Uterus (tissue), 4 donors: ENCODE results near the gene CST5. TPM values are rescaled to one million over a fixed set of nuclear protein-coding genes. Genes with fewer than 3 reads are reported as not detected.

ENCODE experiments used
- DNase-seq, 2 donors: peaks; one replicate each; pipeline ENCODE4 v3.0.0-alpha.2; 2019 to 2020
- H3K27ac ChIP-seq, 2 donors: fragments of 200-600 bp; sonication (generic); 1 replicate in 1 of 2; 2 replicates in 1 of 2; pipeline ENCODE4 v1.5.1; 2016 to 2018
- H3K27me3 ChIP-seq, 2 donors: fragments of 200-600 bp; sonication (generic); one replicate each; pipeline ENCODE4 v1.5.1; 2018 to 2019; ENCODE audit warnings: control low read depth in 1 of 2
- H3K36me3 ChIP-seq, 2 donors: fragments of 200-600 bp; sonication (generic); one replicate each; pipeline ENCODE4 v1.5.1; 2019; ENCODE audit warnings: control low read depth in 1 of 2
- H3K4me1 ChIP-seq, 2 donors: fragments of 200-600 bp; sonication (generic); one replicate each; pipeline ENCODE4 v1.5.1; 2018 to 2019; ENCODE audit warnings: control low read depth in 1 of 2
- H3K4me3 ChIP-seq, 2 donors: fragments of 200-600 bp; sonication (generic); 1 replicate in 1 of 2; 2 replicates in 1 of 2; pipeline ENCODE4 v1.5.1; 2018 to 2019; ENCODE audit warnings: mild to moderate bottlenecking in 1 of 2
- H3K9me3 ChIP-seq, 2 donors: fragments of 200-600 bp; sonication (generic); one replicate each; pipeline ENCODE4 v1.5.1; 2019; ENCODE audit warnings: control low read depth in 1 of 2
- CTCF ChIP-seq, 4 experiments: fragments of 200-600 bp in 2 of 4; fragments of 450-650 bp in 2 of 4; sonication (generic) in 2 of 4; IDR thresholded peaks; one replicate each; pipeline ENCODE4 v1.5.1; 2016 to 2019; ENCODE audit warnings: antibody characterized with exemption in 4 of 4, mild to moderate bottlenecking in 2 of 4, moderate library complexity in 1 of 4
- POLR2A ChIP-seq, 2 donors: fragments of 450-650 bp; IDR thresholded peaks; one replicate each; pipeline ENCODE4 v1.6.1; 2016; ENCODE audit warnings: antibody characterized with exemption in 2 of 2, mild to moderate bottlenecking in 1 of 2, moderate library complexity in 1 of 2
- intact Hi-C: fragments of 100-400 bp; cut with DNase I; formaldehyde crosslinking; loops from one replicate; pipeline ENCODE4 v1.15.1; 2023; ENCODE audit warnings: low total_unique reads
- total RNA-seq, 4 donors: library from RNA; depleted of rRNA in 3 of 4; stranded (reverse); fragments of >200 nt in 3 of 4; gene quantifications; one replicate each; pipeline versions ENCODE4 v1.1.0 to v1.2.4, GENCODE V29; 2014 to 2023
- donor health status: DM: yes; HTN: yes; CAD: no.

Gene CST5
- total RNA-seq, 4 donors from 2014 or later, result not detected

GRCh38 chr20:23925789-23926525 is 46.4 kb upstream of the CST5 start:
- DNase-seq, result no peak
- Histone ChIP-seq H3K27ac (no peak overlapping the region), H3K9me3 (no peaks in the 10 kb centered on the region), H3K4me1 (no peaks in the 10 kb centered on the region), H3K36me3 (no peaks in the 10 kb centered on the region), H3K4me3 (no peak overlapping the region), H3K27me3 (no peaks in the 10 kb centered on the region)
- intact Hi-C loops, result no loop called here
- no peak for TF ChIP-seq POLR2A (IDR thresholded peaks at IDR 0.05)
- TF ChIP-seq CTCF (IDR thresholded peaks at IDR 0.05), result no peak

GRCh38 chr20:23924751-23925150 is 45.2 kb upstream of the CST5 start:
- no peaks in the 10 kb centered on the region for H3K27me3 ChIP-seq

GRCh38 chr20:23923891-23924435 is 44.4 kb upstream of the CST5 start:
- Histone ChIP-seq H3K27me3 (no peaks in the 10 kb centered on the region), H3K4me1 (no peaks in the 10 kb centered on the region), H3K4me3 (no peak overlapping the region), H3K27ac (no peak overlapping the region), H3K36me3 (no peaks in the 10 kb centered on the region), H3K9me3 (no peaks in the 10 kb centered on the region)
- TF ChIP-seq POLR2A (IDR thresholded peaks at IDR 0.05), result no peak
- TF ChIP-seq CTCF (IDR thresholded peaks at IDR 0.05), result no peak
- intact Hi-C loops, result no loop called here
- DNase-seq, result no peak

More at GRCh38 chr20:23924751-23925150, 45.2 kb upstream of the CST5 start:
- DNase-seq, result no peak
- Histone ChIP-seq H3K27ac (no peak overlapping the region), H3K36me3 (no peaks in the 10 kb centered on the region), H3K4me3 (no peak overlapping the region), H3K4me1 (no peaks in the 10 kb centered on the region), H3K9me3 (no peaks in the 10 kb centered on the region)
- intact Hi-C loops, result no loop called here
- TF ChIP-seq POLR2A (IDR thresholded peaks at IDR 0.05) (no peak), CTCF (IDR thresholded peaks at IDR 0.05) (no peak)

- no peak overlapping the region for H3K4me3 ChIP-seq
- H3K9me3 ChIP-seq, result no peaks in the 10 kb centered on the region
- no peak for TF ChIP-seq POLR2A (IDR thresholded peaks at IDR 0.05)
- no peak for TF ChIP-seq CTCF (IDR thresholded peaks at IDR 0.05)
- no peak for DNase-seq
- no peaks in the 10 kb centered on the region for H3K4me1 ChIP-seq
- H3K27me3 ChIP-seq, result no peaks in the 10 kb centered on the region
- intact Hi-C loops, result no loop called here
- no peaks in the 10 kb centered on the region for H3K36me3 ChIP-seq
- H3K27ac ChIP-seq, result no peak overlapping the region
Measured at GRCh38 chr20:23923311-23923710, 43.8 kb upstream of the CST5 start.
